SU-DHL-6 (cell line): ENCODE measurements around the gene PPP1R2B.

ENCODE experiments used
- H2AFZ ChIP-seq: fragments of 200-600 bp; sonication (generic); 2 replicates; pipeline ENCODE4 v1.6.1; 2014; ENCODE audit warnings: low read depth, mild to moderate bottlenecking, moderate library complexity, mixed read lengths, antibody characterized with exemption, low read length; ENCODE audit not compliant: severe bottlenecking
- H3F3A ChIP-seq: fragments of 200-600 bp; shearing (Covaris generic); 2 replicates; pipeline ENCODE4 v1.6.0; 2016; ENCODE audit warnings: antibody characterized with exemption, mild to moderate bottlenecking; ENCODE audit not compliant: insufficient read depth
- H3K27ac ChIP-seq: fragments of 200-600 bp; sonication (generic); 2 replicates; pipeline ENCODE4 v1.5.1; 2016; ENCODE audit warnings: low read depth, mild to moderate bottlenecking, low read length, moderate library complexity, mixed read lengths
- H3K27me3 ChIP-seq: fragments of 200-600 bp; sonication (generic), shearing (Covaris generic); 2 replicates; pipeline ENCODE4 v1.6.0; 2014; ENCODE audit warnings: mild to moderate bottlenecking, low read length
- H3K36me3 ChIP-seq: fragments of 200-600 bp; sonication (generic); 2 replicates; pipeline ENCODE4 v1.6.1; 2014; ENCODE audit warnings: mild to moderate bottlenecking, low read length, mixed read lengths
- H3K4me2 ChIP-seq: fragments of 300-600, 200-600 bp; shearing (Covaris generic), sonication (generic); 2 replicates; pipeline ENCODE4 v1.6.0; 2014; ENCODE audit warnings: low read length, low read depth, mild to moderate bottlenecking; ENCODE audit not compliant: poor library complexity, severe bottlenecking
- H3K4me3 ChIP-seq: fragments of 200-600 bp; sonication (generic); 2 replicates; pipeline ENCODE4 v1.5.1; 2014; ENCODE audit warnings: antibody characterized with exemption, low read length, mild to moderate bottlenecking, mixed read lengths; ENCODE audit not compliant: insufficient read depth, poor library complexity, severe bottlenecking
- H3K79me2 ChIP-seq: fragments of 200-600 bp; sonication (generic); 2 replicates; pipeline ENCODE4 v1.6.1; 2014; ENCODE audit warnings: mild to moderate bottlenecking, low read length, moderate library complexity; ENCODE audit not compliant: insufficient read depth
- H3K9ac ChIP-seq: fragments of 200-600 bp; sonication (generic); 2 replicates; pipeline ENCODE4 v1.7.0; 2014; ENCODE audit warnings: mild to moderate bottlenecking, low read length
- H3K9me2 ChIP-seq: fragments of 200-600 bp; sonication (generic); replicated peaks from 2 replicates; pipeline ENCODE4 v1.6.1; 2014; ENCODE audit warnings: low read length; ENCODE audit not compliant: insufficient read depth
- H3K9me3 ChIP-seq: fragments of 200-600 bp; sonication (generic); 2 replicates; pipeline ENCODE4 v1.6.1; 2014; ENCODE audit warnings: low read length, mixed read lengths; ENCODE audit not compliant: insufficient read depth
- H4K20me1 ChIP-seq: fragments of 200-600 bp; sonication (generic); 2 replicates; pipeline ENCODE4 v1.6.1; 2014; ENCODE audit warnings: low read depth, mild to moderate bottlenecking, antibody characterized with exemption, low read length, moderate library complexity, mixed read lengths
- EZH2phosphoT487 ChIP-seq: fragments of 200-600 bp; sonication (generic), shearing (Covaris generic); conservative IDR thresholded peaks from 2 replicates; pipeline ENCODE4 v1.6.1; 2018; ENCODE audit warnings: mild to moderate bottlenecking, antibody characterized with exemption, low read length, moderate library complexity, mixed read lengths
- TF ChIP-seq, protein P1 (sequence below): fragments of 200-600 bp; sonication (generic); IDR thresholded peaks from one replicate; pipeline ENCODE4 v1.5.1; 2017; ENCODE audit warnings: antibody characterized with exemption, mild to moderate bottlenecking, low read length, moderate library complexity; ENCODE audit not compliant: insufficient read depth, poor library complexity, severe bottlenecking

PPP1R2B gene

DNA sequence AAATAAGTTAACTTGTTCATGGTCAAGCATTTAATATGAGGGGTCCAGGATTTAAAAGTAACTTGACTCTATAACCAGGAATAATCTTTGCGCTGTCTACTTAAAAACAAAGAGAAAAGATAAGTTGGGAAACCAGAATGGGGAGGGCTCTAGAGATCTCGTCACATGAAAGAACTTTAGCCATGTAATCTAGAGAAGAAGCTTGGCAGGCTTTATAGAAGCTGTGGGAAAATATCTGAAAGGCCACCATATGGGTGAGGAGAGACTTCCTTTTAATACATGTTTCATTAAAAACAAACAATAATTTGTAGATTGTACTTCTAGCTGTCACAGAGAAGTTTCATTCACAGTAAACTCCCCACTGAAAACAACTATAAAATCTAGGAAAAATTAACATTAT, 46.7 kb upstream of the PPP1R2B start:
- Histone ChIP-seq H3F3A (no peaks in the 10 kb centered on the region), H3K27ac (no peak overlapping the region), H4K20me1 (no peaks in the 10 kb centered on the region), H2AFZ (no peak overlapping the region), H3K9me2 (no peaks in the 10 kb centered on the region), H3K27me3 (no peaks in the 10 kb centered on the region), H3K4me3 (no peak overlapping the region), H3K4me2 (no peak overlapping the region), H3K9ac (no peak overlapping the region), H3K36me3 (no peaks in the 10 kb centered on the region), H3K9me3 (no peaks in the 10 kb centered on the region), H3K79me2 (no peaks in the 10 kb centered on the region)
- TF ChIP-seq, protein P1, sequence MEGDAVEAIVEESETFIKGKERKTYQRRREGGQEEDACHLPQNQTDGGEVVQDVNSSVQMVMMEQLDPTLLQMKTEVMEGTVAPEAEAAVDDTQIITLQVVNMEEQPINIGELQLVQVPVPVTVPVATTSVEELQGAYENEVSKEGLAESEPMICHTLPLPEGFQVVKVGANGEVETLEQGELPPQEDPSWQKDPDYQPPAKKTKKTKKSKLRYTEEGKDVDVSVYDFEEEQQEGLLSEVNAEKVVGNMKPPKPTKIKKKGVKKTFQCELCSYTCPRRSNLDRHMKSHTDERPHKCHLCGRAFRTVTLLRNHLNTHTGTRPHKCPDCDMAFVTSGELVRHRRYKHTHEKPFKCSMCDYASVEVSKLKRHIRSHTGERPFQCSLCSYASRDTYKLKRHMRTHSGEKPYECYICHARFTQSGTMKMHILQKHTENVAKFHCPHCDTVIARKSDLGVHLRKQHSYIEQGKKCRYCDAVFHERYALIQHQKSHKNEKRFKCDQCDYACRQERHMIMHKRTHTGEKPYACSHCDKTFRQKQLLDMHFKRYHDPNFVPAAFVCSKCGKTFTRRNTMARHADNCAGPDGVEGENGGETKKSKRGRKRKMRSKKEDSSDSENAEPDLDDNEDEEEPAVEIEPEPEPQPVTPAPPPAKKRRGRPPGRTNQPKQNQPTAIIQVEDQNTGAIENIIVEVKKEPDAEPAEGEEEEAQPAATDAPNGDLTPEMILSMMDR = no peak
- no peak for TF ChIP-seq EZH2phosphoT487

DNA sequence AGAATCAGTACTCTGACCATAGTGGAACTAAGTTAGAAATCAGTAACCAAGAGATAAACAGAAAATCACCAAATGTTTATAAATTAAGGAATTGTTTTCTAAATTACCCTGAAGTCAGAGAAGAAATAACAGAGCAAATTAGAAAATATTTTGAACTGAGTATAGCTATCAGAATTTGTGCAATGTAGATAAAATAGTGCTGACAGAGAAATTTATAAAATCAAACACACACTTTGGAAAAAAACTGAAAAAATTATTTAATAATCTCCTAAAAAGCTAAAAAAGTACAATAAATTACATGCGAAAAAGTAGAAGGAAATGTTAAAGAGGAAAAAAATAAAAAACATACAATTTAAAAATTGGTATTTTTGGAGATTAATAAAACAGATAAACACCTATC, 37.1 kb upstream of the PPP1R2B start:
- Histone ChIP-seq H3K79me2 (no peaks in the 10 kb centered on the region), H3K27ac (no peak overlapping the region), H2AFZ (no peak overlapping the region), H3K4me2 (no peak overlapping the region), H3K4me3 (no peak overlapping the region), H3K27me3 (no peaks in the 10 kb centered on the region), H4K20me1 (no peaks in the 10 kb centered on the region), H3K9ac (no peak overlapping the region), H3K9me2 (no peaks in the 10 kb centered on the region), H3K36me3 (no peaks in the 10 kb centered on the region), H3F3A (no peaks in the 10 kb centered on the region), H3K9me3 (no peaks in the 10 kb centered on the region)
- TF ChIP-seq, protein P1 = no peak
- no peak for TF ChIP-seq EZH2phosphoT487

DNA sequence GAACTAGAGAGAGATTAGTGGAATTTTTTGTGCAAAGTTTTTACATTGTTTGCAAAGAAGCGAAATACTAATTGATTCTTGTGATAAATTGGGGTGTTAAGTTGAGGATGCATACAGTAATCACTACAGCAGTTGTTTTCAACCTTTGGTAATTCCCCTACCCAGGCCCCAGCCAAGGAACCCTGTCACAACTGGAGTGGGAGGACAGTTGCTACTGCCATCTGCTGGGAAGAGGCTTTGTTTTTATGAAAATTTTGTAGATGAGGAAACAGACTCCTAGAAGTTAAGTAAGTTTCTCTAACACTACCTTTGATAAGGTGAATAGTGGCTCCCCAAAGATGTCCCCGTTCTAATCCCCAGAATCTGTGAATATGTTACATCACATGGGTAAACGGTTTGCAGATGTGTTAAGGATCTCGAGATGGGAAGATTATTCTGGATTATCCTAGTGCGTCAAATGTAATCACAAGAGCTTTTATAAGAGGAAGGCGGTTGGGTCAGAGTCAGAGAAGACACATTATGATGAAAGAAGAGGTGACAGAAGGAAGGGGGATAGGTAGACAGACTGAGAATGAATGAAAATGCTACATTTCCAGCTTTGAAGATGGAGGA, 34.0 kb upstream of the PPP1R2B start:
- Histone ChIP-seq H3K9ac (no peak overlapping the region), H3K9me3 (no peaks in the 10 kb centered on the region), H3K4me2 (no peak overlapping the region), H3K79me2 (no peaks in the 10 kb centered on the region), H3K27ac (no peak overlapping the region), H3F3A (no peaks in the 10 kb centered on the region), H3K4me3 (no peak overlapping the region), H3K9me2 (no peaks in the 10 kb centered on the region), H2AFZ (no peak overlapping the region), H4K20me1 (no peaks in the 10 kb centered on the region), H3K27me3 (no peaks in the 10 kb centered on the region), H3K36me3 (no peaks in the 10 kb centered on the region)
- TF ChIP-seq, protein P1 = peak; percentile 46
- TF ChIP-seq EZH2phosphoT487 = no peak
